Measurements from ENCODE around the gene GNLY.
"Not testable (repeated sequence)": the region's sequence is repeated elsewhere in the genome, so short reads cannot be mapped to it uniquely, and the experiment has no call there.

GNLY gene

DNA sequence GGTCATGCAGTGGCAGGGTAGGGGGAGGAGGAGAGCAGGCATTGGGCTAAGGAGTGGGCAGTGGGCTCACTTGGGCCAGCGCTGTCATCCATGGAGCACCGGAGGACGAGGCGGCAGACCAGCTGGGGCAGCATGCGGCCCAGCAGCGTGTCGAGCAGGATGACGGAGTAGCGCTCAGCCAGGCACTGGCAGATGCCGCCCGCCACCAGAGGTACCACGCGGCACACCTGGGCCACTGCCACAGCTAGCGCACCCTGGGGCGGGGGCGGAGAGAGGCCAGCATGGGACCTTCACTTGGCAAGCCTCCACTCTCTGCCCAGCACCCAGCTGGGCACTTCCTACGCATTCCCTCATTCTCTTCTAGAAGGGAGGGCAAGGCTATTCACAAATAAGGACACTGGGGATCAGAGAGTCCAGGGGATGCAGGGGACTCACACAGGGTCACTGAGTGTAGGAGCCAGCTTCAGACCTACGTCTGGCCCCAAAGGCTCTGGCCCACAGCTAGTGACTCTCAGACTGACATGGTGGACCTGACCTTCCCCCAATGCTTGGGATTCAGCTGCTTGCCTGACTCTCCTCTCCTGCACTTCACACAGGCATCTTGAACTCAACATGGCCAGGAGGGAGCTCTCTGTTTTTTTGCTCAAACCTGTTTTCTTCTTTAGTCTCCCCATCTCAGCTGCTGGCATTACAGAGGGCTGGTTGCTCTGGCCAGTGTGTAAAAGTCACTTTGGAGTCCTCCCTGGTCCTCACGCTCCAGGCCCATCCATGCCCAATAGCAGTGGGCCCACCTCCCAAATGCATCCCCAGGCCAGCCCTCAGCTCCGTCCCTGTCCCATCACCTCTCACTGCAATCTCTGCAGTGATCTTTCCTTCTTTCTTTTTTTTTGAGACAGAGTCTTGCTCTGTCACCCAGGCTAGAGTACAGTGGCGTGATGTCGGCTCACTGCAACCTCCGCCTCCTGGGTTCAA, 30.3 kb upstream of the GNLY start:
- DNase-seq (ENCODE audit: low read depth, low spot score): no peak

DNA sequence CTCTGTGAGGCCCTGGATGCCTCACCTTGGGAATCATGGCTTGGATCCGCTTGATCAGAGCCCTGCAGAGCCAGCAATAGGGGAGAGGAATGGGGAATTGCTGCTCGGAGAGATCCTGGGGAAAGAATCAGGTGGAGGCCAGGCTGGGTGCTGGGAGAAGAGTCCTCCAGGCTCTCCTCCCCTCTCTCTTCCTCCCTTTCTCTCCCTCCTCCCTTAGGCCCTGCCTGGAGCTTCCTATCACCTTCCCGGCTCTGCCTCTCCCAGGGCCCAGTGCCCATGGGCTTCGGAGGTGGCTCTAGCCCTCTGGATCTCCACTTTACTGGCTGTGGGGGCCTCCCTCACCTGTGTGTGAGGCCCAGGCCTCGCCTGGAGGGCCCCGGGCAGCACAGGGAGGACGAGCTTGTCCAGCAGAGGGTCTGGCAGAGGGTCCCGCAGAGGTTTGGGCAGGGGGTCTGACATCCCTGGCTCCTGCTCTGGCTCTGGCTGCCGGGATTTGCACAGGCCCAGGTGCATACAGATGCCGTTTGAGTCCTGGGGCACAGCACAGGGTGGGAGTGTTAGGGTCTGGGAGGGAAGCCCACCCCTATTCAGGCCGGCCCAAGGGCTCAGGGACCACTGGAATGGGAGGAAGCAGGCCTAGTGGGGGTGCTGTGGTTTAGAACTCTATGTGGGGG, 28.8 kb upstream of the GNLY start:
- DNase-seq (ENCODE audit: low read depth, low spot score): no peak

DNA sequence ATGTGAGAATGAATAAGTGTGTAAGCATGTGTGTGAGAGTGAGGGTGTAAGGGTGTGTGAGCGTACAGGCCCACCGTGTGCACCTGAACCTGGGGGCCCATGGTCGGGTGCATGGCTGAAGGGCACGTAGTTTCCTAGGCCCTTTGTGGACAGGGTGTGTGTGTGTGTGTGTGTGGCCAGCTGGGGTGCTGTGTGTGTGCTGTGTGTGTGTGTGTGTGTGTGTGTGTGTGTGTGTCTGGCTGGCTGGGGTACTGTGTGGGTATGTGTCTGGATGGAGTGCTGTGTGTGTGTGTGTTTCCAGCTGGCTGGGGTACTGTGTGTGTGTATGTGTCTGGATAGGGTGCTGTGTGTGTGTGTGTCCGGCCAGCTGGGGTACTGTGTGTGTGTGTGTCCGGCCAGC, 28.1 kb upstream of the GNLY start:
- no peak for DNase-seq (ENCODE audit: low read depth, low spot score)

- no peak for DNase-seq (ENCODE audit: low read depth, low spot score)
Measured at GRCh38 chr2:85666435-85667316, 27.5 kb upstream of the GNLY start.

DNA sequence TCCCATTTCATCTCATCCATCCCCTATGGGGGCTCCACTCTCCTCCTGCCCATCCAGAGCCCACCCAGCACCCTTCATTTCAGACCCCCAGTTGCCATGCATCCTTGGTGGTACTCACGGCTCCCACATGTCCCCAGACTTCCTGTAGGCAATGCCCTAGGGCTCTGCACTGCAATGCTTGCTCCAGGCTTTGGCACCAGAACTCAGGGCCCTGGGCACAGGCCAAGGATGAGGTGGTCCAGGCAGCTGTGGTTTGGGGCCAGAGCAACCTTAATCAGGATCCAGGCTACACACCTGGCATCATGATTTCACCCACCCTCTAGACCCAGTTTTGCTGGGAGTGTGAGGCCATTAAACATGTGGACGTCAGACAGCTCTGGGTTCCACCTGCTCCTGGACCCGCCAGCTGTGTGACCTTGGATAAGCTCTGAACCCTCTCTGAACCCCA, 26.6 kb upstream of the GNLY start:
- no peak for DNase-seq (ENCODE audit: low read depth, low spot score)

DNA sequence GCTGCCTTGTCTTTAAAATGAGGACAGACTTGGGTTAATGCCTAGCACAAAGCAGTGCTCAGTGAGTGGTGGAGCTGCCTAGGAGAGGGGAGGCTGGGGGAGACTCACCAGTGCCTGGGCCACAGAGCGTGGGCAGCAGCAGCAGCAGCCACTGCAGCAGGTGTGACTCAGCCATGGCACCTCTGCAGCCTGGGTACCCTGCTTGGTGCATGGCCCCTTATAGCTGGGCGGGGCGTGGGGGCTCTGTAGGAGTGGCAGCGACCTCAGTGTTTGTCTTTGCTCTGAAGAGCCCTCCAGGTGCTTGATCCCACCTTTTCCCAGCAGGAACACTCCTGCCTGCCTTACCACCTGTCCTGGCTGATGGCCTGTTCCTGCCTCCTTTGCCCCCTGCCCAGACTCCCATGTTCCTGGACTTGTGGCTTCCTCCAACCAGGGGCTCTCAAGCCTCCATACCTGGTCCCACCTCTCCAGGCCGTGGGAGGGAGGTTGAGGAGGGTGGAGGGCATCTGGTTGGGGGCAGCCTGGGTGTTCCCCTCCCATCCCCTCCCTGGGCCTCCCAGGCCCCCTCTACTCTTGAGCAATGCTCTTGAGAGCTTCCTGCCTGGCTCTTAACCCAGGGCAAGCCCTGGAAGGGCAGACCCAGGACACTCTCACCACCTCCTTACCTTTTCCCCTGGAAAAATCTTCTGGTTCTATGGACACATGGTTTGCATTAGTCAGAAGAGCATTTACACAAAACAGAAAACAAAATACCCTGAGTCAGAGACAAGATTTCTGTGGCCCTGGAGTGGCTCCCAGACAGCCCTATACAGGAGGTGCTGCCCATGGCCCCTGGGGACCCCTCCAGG, 25.9 kb upstream of the GNLY start, which contains the start of gene SFTPB:
SFTPB (minus strand) TSS at position 191 of the 848 bp plus-strand sequence; CDS start at position 175, 16 bp downstream.
- DNase-seq (ENCODE audit: low read depth, low spot score): no peak

DNA sequence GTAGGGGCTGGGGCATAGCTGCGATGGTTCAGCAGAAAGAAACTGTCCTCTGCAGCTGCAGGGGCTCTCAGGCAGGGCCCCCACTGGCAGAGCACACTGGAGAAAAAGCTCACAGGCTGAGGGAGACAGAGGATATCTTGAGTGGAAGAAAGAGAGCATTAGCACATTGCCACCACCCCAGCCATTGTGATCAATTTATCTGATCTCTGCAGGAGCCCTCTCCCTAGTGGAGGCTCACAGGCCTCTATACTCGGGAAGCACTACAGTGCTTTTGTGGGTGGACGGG, 25.4 kb upstream of the GNLY start:
- no peak for DNase-seq (ENCODE audit: low read depth, low spot score)

- no peak for DNase-seq (ENCODE audit: low read depth, low spot score)
Measured at GRCh38 chr2:85669549-85669948, 24.6 kb upstream of the GNLY start.

DNA sequence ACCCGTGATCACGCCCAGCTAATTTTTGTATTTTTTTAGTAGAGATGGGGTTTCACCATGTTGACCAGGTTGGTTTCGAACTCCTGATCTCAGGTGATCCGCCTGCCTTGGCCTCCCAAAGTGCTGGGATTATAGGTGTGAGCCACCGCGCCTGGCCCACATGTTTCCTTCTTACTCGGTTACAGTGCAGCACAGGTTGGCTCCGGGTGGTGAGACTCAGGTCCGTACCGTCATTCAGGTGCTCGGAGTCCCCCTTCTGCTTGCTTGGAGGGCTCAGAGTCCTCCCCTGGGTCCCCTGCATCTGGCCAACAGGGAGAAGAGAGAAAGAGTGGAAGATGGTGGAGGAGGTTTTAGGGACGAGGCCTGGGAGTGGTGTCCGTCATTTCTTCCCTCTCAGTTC, 23.7 kb upstream of the GNLY start:
- DNase-seq (ENCODE audit: low read depth, low spot score): not testable (repeated sequence)

GRCh38 chr2:85672456-85672855, 21.7 kb upstream of the GNLY start:
- DNase-seq (ENCODE audit: low read depth, low spot score): no peak

GRCh38 chr2:85673716-85674375, 20.3 kb upstream of the GNLY start:
- no peak for DNase-seq (ENCODE audit: low read depth, low spot score)

DNA sequence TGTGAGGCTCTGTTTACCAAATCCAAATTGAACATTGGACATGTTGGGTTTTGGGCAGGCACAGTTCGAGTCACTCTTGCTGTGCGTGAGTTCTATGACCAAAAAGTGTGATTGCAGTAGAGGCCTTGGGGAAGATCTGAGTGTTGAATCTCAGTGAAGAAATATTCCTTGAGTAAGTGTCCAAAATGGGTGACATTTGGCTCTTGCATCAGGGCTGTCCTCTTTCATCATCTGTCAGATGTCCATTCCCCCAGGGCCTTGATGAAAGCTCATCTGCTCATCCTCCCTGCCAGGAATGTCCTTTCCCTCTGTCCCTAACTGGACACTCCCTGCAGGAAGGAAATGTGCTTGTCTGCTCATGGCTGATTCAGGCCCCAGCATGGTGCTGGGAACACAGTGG, 19.7 kb upstream of the GNLY start:
- no peak for DNase-seq (ENCODE audit: low read depth, low spot score)

- no peak for DNase-seq (ENCODE audit: low read depth, low spot score)
Measured at GRCh38 chr2:85675427-85675826, 18.7 kb upstream of the GNLY start.

- DNase-seq (ENCODE audit: low read depth, low spot score): no peak
Measured at GRCh38 chr2:85675866-85676548, 18.2 kb upstream of the GNLY start.

GRCh38 chr2:85678377-85678776, 15.8 kb upstream of the GNLY start:
- DNase-seq (ENCODE audit: low read depth, low spot score): no peak

- no peak for DNase-seq (ENCODE audit: low read depth, low spot score)
Measured at GRCh38 chr2:85678794-85679672, 15.1 kb upstream of the GNLY start.

DNA sequence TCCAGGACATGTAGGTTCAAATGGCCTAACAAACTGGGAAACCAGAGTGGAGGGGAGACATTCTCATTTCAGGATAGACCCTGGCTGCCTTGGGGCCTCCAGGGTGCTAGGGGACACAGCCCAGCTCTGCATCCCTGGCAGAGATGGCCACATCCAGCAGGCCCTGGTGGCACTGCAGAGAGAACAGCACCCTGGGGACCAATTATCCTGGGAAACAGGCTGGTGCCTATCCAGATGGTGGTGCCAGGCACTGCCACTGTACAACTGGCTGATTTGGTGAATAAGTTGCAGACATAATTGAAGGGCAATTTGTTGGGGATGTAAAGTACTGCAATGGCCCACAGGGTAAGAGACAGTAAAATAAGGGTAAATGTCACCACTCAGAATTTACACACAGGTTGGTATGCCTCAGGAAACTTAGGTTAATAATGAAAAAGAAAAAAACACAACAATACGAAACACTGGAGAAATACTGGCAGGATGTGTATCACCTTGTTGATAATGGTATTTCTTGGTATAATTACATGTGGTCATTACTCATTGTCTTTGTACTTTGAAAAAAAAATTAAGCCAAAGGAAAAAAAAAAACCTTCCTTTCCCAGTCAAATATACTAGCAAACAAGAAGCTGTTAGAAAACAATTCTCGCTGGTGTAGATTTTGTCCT, 13.3 kb upstream of the GNLY start:
- DNase-seq (ENCODE audit: low read depth, low spot score): no peak

- no peak for DNase-seq (ENCODE audit: low read depth, low spot score)
Measured at GRCh38 chr2:85681372-85681763, 12.8 kb upstream of the GNLY start.

All from iPS DF 19.7 (cell line).